ENCODE measurements around the gene DIP2B.
"Not testable (repeated sequence)": the region's sequence is repeated elsewhere in the genome, so short reads cannot be mapped to it uniquely, and the experiment has no call there.

Gene DIP2B

GRCh38 chr12:50764286-50765094 is 259.7 kb downstream of the DIP2B start:
- peak overlapping the region; percentile 87 for H3K4me3 ChIP-seq (ENCODE audit: control insufficient read depth, low read depth, low read length)
- peak; percentile 45 for DNase-seq (ENCODE audit: low read depth)
- TF ChIP-seq CTCF (conservative IDR thresholded peaks at IDR 0.05; ENCODE audit: control insufficient read depth, insufficient read depth, low read depth, low read length): no peak

- DNase-seq (ENCODE audit: low read depth): peak; percentile 68
- H3K4me3 ChIP-seq (ENCODE audit: control insufficient read depth, low read depth, low read length): peak overlapping the region; percentile 87
- TF ChIP-seq CTCF (conservative IDR thresholded peaks at IDR 0.05; ENCODE audit: control insufficient read depth, insufficient read depth, low read depth, low read length): peak; percentile 75
Measured at GRCh38 chr12:50765095-50765911, 260.5 kb downstream of the DIP2B start.

- no peak overlapping the region for H3K4me3 ChIP-seq (ENCODE audit: control insufficient read depth, low read depth, low read length)
- TF ChIP-seq CTCF (conservative IDR thresholded peaks at IDR 0.05; ENCODE audit: control insufficient read depth, insufficient read depth, low read depth, low read length): no peak
Measured at GRCh38 chr12:50768391-50768790, 263.6 kb downstream of the DIP2B start.

GRCh38 chr12:50768813-50769212 is 264.0 kb downstream of the DIP2B start:
- DNase-seq (ENCODE audit: low read depth); H3K4me3 ChIP-seq (ENCODE audit: control insufficient read depth, low read depth, low read length): not testable (repeated sequence)

More at GRCh38 chr12:50768391-50768790, 263.6 kb downstream of the DIP2B start:
- DNase-seq (ENCODE audit: low read depth): no peak

- no peak overlapping the region for H3K4me3 ChIP-seq (ENCODE audit: control insufficient read depth, low read depth, low read length)
- no peak for TF ChIP-seq CTCF (conservative IDR thresholded peaks at IDR 0.05; ENCODE audit: control insufficient read depth, insufficient read depth, low read depth, low read length)
- DNase-seq (ENCODE audit: low read depth): no peak
Measured at GRCh38 chr12:50771409-50771808, 266.6 kb downstream of the DIP2B start.

GRCh38 chr12:50772470-50772869 is 267.7 kb downstream of the DIP2B start:
- TF ChIP-seq CTCF (conservative IDR thresholded peaks at IDR 0.05; ENCODE audit: control insufficient read depth, insufficient read depth, low read depth, low read length): no peak
- no peak overlapping the region for H3K4me3 ChIP-seq (ENCODE audit: control insufficient read depth, low read depth, low read length)
- DNase-seq (ENCODE audit: low read depth): no peak

GRCh38 chr12:50772877-50773276 is 268.1 kb downstream of the DIP2B start:
- H3K4me3 ChIP-seq (ENCODE audit: control insufficient read depth, low read depth, low read length): no peak overlapping the region
- no peak for DNase-seq (ENCODE audit: low read depth)
- TF ChIP-seq CTCF (conservative IDR thresholded peaks at IDR 0.05; ENCODE audit: control insufficient read depth, insufficient read depth, low read depth, low read length): no peak

All from fibroblast of mammary gland (primary cell).